HL-60 (cell line): Measurements from ENCODE around the gene STARD7.

ENCODE experiments used
- DNase-seq, 2 experiments: peaks; one replicate each; pipeline ENCODE4 v3.0.0-alpha.2; 2010 to 2020; ENCODE audit warnings: low read depth in 1 of 2, low spot score in 1 of 2
- H3K27ac ChIP-seq: fragments of 250-450 bp; sonication (Bioruptor Pico); replicated peaks from 2 replicates; pipeline ENCODE4 v1.5.1; 2020; ENCODE audit warnings: mild to moderate bottlenecking, moderate library complexity
- H3K27me3 ChIP-seq: fragments of 250-450 bp; sonication (Bioruptor Pico); 2 replicates; pipeline ENCODE4 v1.5.1; 2021; ENCODE audit warnings: mild to moderate bottlenecking, moderate library complexity; ENCODE audit not compliant: insufficient read depth, poor library complexity, severe bottlenecking
- H3K4me3 ChIP-seq: replicated peaks from 2 replicates; pipeline ENCODE4 v1.5.1; 2011; ENCODE audit warnings: mild to moderate bottlenecking, control low read depth, low read length; ENCODE audit not compliant: insufficient read depth
- GABPA ChIP-seq: IDR thresholded peaks from 2 replicates; pipeline ENCODE4 v1.6.1; 2012; ENCODE audit warnings: low read depth
- POLR2AphosphoS5 ChIP-seq: IDR thresholded peaks from 2 replicates; pipeline ENCODE4 v1.6.1; 2012; ENCODE audit warnings: low read depth
- SPI1 ChIP-seq: IDR thresholded peaks from 2 replicates; pipeline ENCODE4 v1.6.1; 2012; ENCODE audit warnings: low read depth, mild to moderate bottlenecking, borderline replicate concordance
- TF ChIP-seq, protein P1 (sequence below): IDR thresholded peaks from 2 replicates; pipeline ENCODE4 v1.6.1; 2012; ENCODE audit warnings: low read depth; ENCODE audit not compliant: insufficient replicate concordance
- TF ChIP-seq, protein P2 (sequence below): IDR thresholded peaks from one replicate; pipeline ENCODE4 v1.5.1; 2011; ENCODE audit warnings: low read length, control low read depth, inconsistent platforms; ENCODE audit not compliant: insufficient read depth

Gene STARD7

DNA sequence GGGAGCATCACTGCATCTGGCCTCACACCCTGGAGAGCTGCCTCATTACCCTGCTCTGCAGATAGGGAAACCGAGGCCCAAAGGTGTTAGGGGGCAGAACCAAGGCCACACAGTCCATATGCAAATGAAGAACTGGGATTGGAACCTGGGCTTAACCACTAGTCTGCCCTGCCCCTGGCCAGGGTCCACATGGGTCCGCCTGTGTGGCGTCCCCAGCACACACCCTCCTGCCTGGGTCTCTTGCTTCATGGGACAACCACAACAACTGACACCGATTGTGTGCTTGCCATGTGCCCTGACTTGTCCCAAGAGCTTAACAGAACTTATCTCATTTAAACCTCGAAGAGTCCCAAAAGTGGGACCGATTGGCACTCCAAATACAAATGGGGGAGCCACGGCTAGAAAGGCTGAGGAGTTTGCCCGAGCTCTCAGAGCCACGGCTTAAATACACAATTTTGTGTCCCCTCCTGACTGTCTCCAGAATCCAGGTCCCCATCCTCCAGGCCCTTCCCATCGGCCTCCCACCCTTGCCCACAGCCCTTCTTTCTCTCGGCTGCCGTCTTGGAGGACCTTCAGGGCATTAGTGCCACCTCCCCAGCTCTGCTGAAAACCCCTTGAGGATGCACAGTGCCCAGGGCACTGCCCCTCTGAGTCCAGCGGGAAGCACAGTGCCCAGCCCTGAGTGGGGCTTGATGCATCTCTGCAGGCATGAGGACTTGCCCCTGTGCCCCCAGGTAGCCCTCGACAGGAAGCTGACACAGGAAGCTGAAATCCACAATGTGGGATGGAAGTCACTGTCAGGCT, 57.6 kb downstream of the STARD7 start:
- DNase-seq = no peak
- H3K27ac ChIP-seq = no peak overlapping the region
- no peaks in the 10 kb centered on the region for H3K27me3 ChIP-seq
- no peak overlapping the region for H3K4me3 ChIP-seq
- TF ChIP-seq SPI1 = no peak
- TF ChIP-seq GABPA = no peak
- TF ChIP-seq, protein P1, sequence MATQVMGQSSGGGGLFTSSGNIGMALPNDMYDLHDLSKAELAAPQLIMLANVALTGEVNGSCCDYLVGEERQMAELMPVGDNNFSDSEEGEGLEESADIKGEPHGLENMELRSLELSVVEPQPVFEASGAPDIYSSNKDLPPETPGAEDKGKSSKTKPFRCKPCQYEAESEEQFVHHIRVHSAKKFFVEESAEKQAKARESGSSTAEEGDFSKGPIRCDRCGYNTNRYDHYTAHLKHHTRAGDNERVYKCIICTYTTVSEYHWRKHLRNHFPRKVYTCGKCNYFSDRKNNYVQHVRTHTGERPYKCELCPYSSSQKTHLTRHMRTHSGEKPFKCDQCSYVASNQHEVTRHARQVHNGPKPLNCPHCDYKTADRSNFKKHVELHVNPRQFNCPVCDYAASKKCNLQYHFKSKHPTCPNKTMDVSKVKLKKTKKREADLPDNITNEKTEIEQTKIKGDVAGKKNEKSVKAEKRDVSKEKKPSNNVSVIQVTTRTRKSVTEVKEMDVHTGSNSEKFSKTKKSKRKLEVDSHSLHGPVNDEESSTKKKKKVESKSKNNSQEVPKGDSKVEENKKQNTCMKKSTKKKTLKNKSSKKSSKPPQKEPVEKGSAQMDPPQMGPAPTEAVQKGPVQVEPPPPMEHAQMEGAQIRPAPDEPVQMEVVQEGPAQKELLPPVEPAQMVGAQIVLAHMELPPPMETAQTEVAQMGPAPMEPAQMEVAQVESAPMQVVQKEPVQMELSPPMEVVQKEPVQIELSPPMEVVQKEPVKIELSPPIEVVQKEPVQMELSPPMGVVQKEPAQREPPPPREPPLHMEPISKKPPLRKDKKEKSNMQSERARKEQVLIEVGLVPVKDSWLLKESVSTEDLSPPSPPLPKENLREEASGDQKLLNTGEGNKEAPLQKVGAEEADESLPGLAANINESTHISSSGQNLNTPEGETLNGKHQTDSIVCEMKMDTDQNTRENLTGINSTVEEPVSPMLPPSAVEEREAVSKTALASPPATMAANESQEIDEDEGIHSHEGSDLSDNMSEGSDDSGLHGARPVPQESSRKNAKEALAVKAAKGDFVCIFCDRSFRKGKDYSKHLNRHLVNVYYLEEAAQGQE = no peak
- TF ChIP-seq, protein P2, sequence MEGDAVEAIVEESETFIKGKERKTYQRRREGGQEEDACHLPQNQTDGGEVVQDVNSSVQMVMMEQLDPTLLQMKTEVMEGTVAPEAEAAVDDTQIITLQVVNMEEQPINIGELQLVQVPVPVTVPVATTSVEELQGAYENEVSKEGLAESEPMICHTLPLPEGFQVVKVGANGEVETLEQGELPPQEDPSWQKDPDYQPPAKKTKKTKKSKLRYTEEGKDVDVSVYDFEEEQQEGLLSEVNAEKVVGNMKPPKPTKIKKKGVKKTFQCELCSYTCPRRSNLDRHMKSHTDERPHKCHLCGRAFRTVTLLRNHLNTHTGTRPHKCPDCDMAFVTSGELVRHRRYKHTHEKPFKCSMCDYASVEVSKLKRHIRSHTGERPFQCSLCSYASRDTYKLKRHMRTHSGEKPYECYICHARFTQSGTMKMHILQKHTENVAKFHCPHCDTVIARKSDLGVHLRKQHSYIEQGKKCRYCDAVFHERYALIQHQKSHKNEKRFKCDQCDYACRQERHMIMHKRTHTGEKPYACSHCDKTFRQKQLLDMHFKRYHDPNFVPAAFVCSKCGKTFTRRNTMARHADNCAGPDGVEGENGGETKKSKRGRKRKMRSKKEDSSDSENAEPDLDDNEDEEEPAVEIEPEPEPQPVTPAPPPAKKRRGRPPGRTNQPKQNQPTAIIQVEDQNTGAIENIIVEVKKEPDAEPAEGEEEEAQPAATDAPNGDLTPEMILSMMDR = no peak
- no peak for TF ChIP-seq POLR2AphosphoS5

DNA sequence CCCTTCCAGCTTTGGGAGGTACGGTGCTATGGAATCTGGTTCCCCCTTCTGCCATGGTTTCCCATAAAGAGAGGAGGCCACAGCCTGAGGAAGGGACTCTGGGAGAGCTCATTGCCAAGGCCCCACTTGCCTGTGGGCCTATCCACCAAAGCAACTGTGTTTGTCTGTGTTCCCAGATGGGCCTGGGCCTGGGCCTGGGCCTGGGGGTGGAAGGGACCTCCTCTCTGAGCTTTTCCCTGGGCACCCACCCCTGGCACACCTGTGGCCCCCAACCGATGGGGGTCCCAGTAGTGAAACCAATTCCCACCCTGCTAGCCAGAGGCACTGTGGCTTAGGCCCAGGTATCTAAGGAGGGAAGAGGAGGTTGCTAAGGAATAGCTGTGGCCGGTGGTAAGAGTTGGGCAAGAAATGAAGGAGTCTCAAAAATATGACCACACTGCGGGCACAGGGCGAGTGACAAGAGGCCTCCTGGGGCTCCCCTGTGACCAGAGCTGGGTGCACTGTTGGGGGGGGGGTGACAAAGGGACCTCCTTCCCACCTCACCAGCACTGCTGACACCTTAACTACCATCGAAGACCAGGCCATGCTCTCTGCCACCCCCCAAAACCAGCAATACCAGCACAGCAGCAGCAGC, 58.5 kb downstream of the STARD7 start:
- TF ChIP-seq SPI1 (no peak), GABPA (no peak), POLR2AphosphoS5 (no peak)
- TF ChIP-seq, protein P2 = no peak
- TF ChIP-seq, protein P1 = no peak
- Histone ChIP-seq H3K27ac (no peak overlapping the region), H3K4me3 (no peak overlapping the region), H3K27me3 (no peaks in the 10 kb centered on the region)
- DNase-seq = no peak

DNA sequence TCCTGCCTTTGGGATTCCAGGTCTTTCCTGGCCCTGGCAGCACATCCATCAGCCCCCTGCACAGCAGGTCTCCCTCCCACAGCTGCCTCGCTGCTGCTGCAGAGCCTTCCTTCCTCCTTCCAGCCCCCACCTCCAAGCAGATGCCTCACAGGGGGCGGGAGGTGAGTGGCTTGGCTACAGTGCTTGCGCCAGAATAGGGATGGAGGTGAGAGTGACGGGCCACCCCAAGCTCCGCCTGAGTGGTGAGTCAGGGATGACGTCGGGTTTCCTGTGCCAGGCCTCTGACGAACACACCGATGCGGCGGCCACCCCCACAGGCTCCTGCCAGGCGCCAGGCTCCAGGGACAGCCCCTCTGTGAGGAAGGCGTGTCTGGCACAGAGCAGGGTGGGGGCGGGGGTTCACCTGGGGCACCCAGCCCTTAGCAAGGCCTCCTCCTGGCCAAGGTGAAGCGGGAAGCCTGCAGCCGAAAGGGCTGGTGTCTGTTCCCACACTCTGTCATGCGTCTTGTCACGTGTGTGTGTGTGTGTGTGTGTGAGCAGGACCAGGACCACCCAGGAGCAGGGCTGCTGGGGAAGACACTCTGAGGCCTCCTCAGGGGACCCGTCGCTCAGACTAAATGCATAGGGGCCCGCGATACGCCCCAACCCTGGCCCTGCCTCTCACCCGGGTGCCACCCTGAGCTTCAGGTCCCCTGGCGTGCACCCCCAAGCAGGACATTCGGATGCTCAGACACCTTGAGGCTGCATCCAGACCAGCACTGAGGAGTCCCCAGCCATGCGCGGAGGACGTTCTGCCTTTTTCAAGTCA, 60.0 kb downstream of the STARD7 start:
- Histone ChIP-seq H3K27ac (peak overlapping the region; percentile 23), H3K4me3 (no peak overlapping the region), H3K27me3 (no peaks in the 10 kb centered on the region)
- TF ChIP-seq POLR2AphosphoS5 (no peak), SPI1 (no peak), GABPA (no peak)
- TF ChIP-seq, protein P1 = no peak
- TF ChIP-seq, protein P2 = no peak
- peak; percentile 92 to 96 for DNase-seq
